Measurements from ENCODE around the gene UBE2E2.
"Not testable (repeated sequence)": the region's sequence is repeated elsewhere in the genome, so short reads cannot be mapped to it uniquely, and the experiment has no call there.

The UBE2E2 gene

GRCh38 chr3:23331141-23331935 lies 128.2 kb downstream of the UBE2E2 start:
- DNase-seq (ENCODE audit: low spot score) = no peak

- no peak for DNase-seq (ENCODE audit: low spot score)
Observed at GRCh38 chr3:23333633-23334032, 130.5 kb downstream of the UBE2E2 start.

GRCh38 chr3:23336853-23337252 lies 133.7 kb downstream of the UBE2E2 start:
- DNase-seq (ENCODE audit: low spot score) = not testable (repeated sequence)

- DNase-seq (ENCODE audit: low spot score) = no peak
Observed at GRCh38 chr3:23341147-23341838, 138.2 kb downstream of the UBE2E2 start.

- DNase-seq (ENCODE audit: low spot score) = no peak
Observed at GRCh38 chr3:23342343-23342742, 139.2 kb downstream of the UBE2E2 start.

- DNase-seq (ENCODE audit: low spot score) = no peak
Observed at GRCh38 chr3:23343509-23343908, 140.4 kb downstream of the UBE2E2 start.

GRCh38 chr3:23344886-23345285 lies 141.8 kb downstream of the UBE2E2 start:
- no peak for DNase-seq (ENCODE audit: low spot score)

GRCh38 chr3:23349444-23349843 lies 146.3 kb downstream of the UBE2E2 start:
- not testable (repeated sequence) for DNase-seq (ENCODE audit: low spot score)

- no peak for DNase-seq (ENCODE audit: low spot score)
Observed at GRCh38 chr3:23356169-23356568, 153.0 kb downstream of the UBE2E2 start.

GRCh38 chr3:23356923-23357322 lies 153.8 kb downstream of the UBE2E2 start:
- no peak for DNase-seq (ENCODE audit: low spot score)

- DNase-seq (ENCODE audit: low spot score) = no peak
Observed at GRCh38 chr3:23359116-23359515, 156.0 kb downstream of the UBE2E2 start.

- DNase-seq (ENCODE audit: low spot score) = no peak
Observed at GRCh38 chr3:23365066-23365465, 161.9 kb downstream of the UBE2E2 start.

- DNase-seq (ENCODE audit: low spot score) = no peak
Observed at GRCh38 chr3:23368731-23369130, 165.6 kb downstream of the UBE2E2 start.

- DNase-seq (ENCODE audit: low spot score) = no peak
Observed at GRCh38 chr3:23372285-23372684, 169.2 kb downstream of the UBE2E2 start.

- DNase-seq (ENCODE audit: low spot score) = no peak
Observed at GRCh38 chr3:23376516-23377248, 173.6 kb downstream of the UBE2E2 start.

GRCh38 chr3:23377928-23378672 lies 175.0 kb downstream of the UBE2E2 start:
- no peak for DNase-seq (ENCODE audit: low spot score)

- no peak for DNase-seq (ENCODE audit: low spot score)
Observed at GRCh38 chr3:23383875-23384274, 180.7 kb downstream of the UBE2E2 start.

- DNase-seq (ENCODE audit: low spot score) = no peak
Observed at GRCh38 chr3:23385327-23385726, 182.2 kb downstream of the UBE2E2 start.

- DNase-seq (ENCODE audit: low spot score) = no peak
Observed at GRCh38 chr3:23387286-23387918, 184.3 kb downstream of the UBE2E2 start.

GRCh38 chr3:23389089-23389488 lies 186.0 kb downstream of the UBE2E2 start:
- DNase-seq (ENCODE audit: low spot score) = no peak

GRCh38 chr3:23389686-23390085 lies 186.6 kb downstream of the UBE2E2 start:
- no peak for DNase-seq (ENCODE audit: low spot score)

- no peak for DNase-seq (ENCODE audit: low spot score)
Observed at GRCh38 chr3:23390446-23390845, 187.3 kb downstream of the UBE2E2 start.

Measured in SW480 (cell line).